Activated T-helper 2 cell treated with anti-CD3 and anti-CD28 coated beads, Interferon-gamma antibody, Interleukin-2, Interleukin-4, amounts not matched to agents 10 μg/mL and 5 μg/mL and 100 μg/mL, durations not matched to agents 14 hours and 24 hours and 36 hours (primary cell): ENCODE data around the gene SAA4. TPM values are rescaled to one million over a fixed set of nuclear protein-coding genes. Genes with fewer than 3 reads are reported as not detected.
"Not testable (repeated sequence)": the region's sequence is repeated elsewhere in the genome, so short reads cannot be mapped to it uniquely, and the experiment has no call there.

ENCODE experiments used
- DNase-seq: peaks from one replicate; pipeline ENCODE4 v3.0.0; 2021; ENCODE audit warnings: low spot score
- H3K27ac Mint-ChIP-seq: one replicate; pipeline ENCODE4 v1.8.0; 2021; ENCODE audit warnings: mixed read lengths
- H3K27me3 Mint-ChIP-seq: one replicate; pipeline ENCODE4 v1.8.0; 2021; ENCODE audit warnings: low read depth, mixed read lengths
- H3K36me3 Mint-ChIP-seq: one replicate; pipeline ENCODE4 v1.8.0; 2021; ENCODE audit warnings: low read depth, mixed read lengths
- H3K4me1 Mint-ChIP-seq: one replicate; pipeline ENCODE4 v1.8.0; 2021; ENCODE audit warnings: low read depth, mixed read lengths
- H3K4me3 Mint-ChIP-seq: one replicate; pipeline ENCODE4 v1.8.0; 2021; ENCODE audit warnings: low read depth, mild to moderate bottlenecking, moderate library complexity, mixed read lengths
- H3K9me3 Mint-ChIP-seq: one replicate; pipeline ENCODE4 v1.8.0; 2021; ENCODE audit warnings: mixed read lengths
- intact Hi-C: fragments of 100-400 bp; cut with micrococcal nuclease; formaldehyde crosslinking; loops from one replicate; pipeline ENCODE4 v1.15.1; 2023
- total RNA-seq: library from RNA; stranded (reverse); gene quantifications from 2 replicates; pipeline ENCODE4 v1.2.3, GENCODE V29; 2022

Gene SAA4
- total RNA-seq, 1 donor from 2014 or later = not detected

- H3K9me3 Mint-ChIP-seq, H3K4me1 Mint-ChIP-seq, DNase-seq, H3K36me3 Mint-ChIP-seq, H3K27ac Mint-ChIP-seq, intact Hi-C loops, H3K4me3 Mint-ChIP-seq: not testable (repeated sequence)
- peaks cover 38% of the 10 kb centered on the region for H3K27me3 Mint-ChIP-seq
Measured at GRCh38 chr11:18197738-18198137, 38.9 kb downstream of the SAA4 start.

DNA sequence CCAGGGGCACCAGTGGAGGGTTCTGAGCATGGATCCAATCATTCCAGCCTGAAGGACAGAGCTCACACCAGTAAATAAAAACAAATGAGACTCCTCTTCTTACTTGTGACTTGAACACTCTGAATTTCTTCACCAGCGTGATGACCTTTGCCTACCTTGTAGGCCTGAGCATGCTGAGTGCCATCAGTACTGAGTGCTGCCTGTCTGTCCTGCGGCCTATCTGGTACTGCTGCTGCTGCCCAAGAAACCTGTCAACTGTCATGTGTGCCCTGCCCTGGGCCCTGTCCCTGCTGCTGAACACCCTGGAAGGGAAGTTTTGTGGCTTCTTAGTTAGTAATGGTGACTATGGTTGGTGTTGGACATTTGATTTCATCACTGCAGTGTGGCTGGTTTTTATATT is 40.1 kb downstream of the SAA4 start:
- Mint-ChIP-seq H3K9me3 (no peaks in the 10 kb centered on the region), H3K4me3 (no peak overlapping the region), H3K27ac (no peak overlapping the region), H3K27me3 (peaks cover 37% of the 10 kb centered on the region), H3K36me3 (no peaks in the 10 kb centered on the region), H3K4me1 (no peaks in the 10 kb centered on the region)
- no peak for DNase-seq
- intact Hi-C loops = no loop called here

DNA sequence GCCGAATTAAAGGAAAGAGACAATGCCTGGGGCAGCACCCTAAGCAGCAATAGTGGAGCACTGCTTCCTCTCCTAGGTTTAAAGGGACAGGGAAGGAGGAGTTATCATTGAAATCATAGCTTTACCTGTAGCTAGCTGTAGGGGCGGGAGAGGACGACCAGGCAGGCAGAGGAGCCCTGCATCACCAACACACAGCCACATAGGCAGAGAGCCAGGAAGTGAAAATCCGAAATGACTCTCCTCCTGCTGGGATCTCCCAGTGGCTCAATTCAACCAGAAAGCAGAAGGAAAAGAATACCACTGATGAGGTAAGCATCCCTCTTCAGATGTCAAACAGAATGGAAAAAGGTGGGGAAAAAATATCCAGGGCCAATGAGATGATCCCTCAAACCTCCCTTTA is 43.6 kb downstream of the SAA4 start:
- Mint-ChIP-seq H3K4me1 (no peaks in the 10 kb centered on the region), H3K9me3 (no peaks in the 10 kb centered on the region), H3K27ac (no peak overlapping the region), H3K27me3 (peaks cover 26% of the 10 kb centered on the region), H3K4me3 (no peak overlapping the region), H3K36me3 (no peaks in the 10 kb centered on the region)
- intact Hi-C loops = no loop called here
- no peak for DNase-seq

DNA sequence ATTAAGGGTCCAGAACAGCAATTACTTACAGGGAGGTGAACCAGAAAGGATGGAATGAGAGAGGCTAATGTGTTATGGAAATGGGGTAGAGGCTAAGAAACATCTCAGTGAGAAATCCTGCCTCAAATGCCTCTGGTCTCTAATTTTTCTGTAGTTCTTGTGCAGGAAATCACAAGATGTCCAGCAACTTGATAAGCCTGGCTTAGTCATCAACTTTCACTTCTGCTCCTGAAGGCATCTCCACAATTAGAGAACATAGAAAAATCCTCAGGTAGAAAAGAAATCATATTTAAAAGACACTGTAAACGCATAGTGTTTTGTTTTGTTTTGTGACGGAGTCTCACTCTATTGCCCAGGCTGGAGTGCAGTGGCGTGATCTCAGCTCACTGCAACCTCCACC is 45.2 kb downstream of the SAA4 start:
- Mint-ChIP-seq H3K4me3 (no peak overlapping the region), H3K9me3 (no peaks in the 10 kb centered on the region), H3K36me3 (no peaks in the 10 kb centered on the region), H3K4me1 (no peaks in the 10 kb centered on the region), H3K27ac (no peak overlapping the region), H3K27me3 (peaks cover 25% of the 10 kb centered on the region)
- intact Hi-C loops = no loop called here
- DNase-seq = no peak

- H3K9me3 Mint-ChIP-seq, intact Hi-C loops, DNase-seq, H3K4me3 Mint-ChIP-seq, H3K27ac Mint-ChIP-seq, H3K4me1 Mint-ChIP-seq, H3K36me3 Mint-ChIP-seq: not testable (repeated sequence)
- H3K27me3 Mint-ChIP-seq = peaks cover 29% of the 10 kb centered on the region
Measured at GRCh38 chr11:18189476-18190245, 46.9 kb downstream of the SAA4 start.

GRCh38 chr11:18188796-18189195 is 47.8 kb downstream of the SAA4 start:
- Mint-ChIP-seq H3K36me3 (no peaks in the 10 kb centered on the region), H3K4me3 (no peak overlapping the region), H3K27ac (no peak overlapping the region), H3K4me1 (no peaks in the 10 kb centered on the region), H3K27me3 (peaks cover 31% of the 10 kb centered on the region), H3K9me3 (no peaks in the 10 kb centered on the region)
- intact Hi-C loops = no loop called here
- DNase-seq = no peak

Other genes starting within 250 kb of the SAA4 start
- 39.5 and 43.9 TPM in 2 replicates for gene SERGEF, start 223.8 kb downstream of the SAA4 start, total RNA-seq
- 0.34 and 0.60 TPM in 2 replicates for gene TPH1, start 190.5 kb downstream of the SAA4 start, total RNA-seq
- gene SAAL1, start 130.7 kb downstream of the SAA4 start, total RNA-seq = 37.8 and 44.1 TPM in 2 replicates
- not detected in 2 replicates for gene MRGPRX3, start 104.2 kb downstream of the SAA4 start, total RNA-seq
- gene MRGPRX4, start 64.0 kb downstream of the SAA4 start, total RNA-seq = not detected in 2 replicates
- gene SAA2, start 11.9 kb upstream of the SAA4 start, total RNA-seq = not detected in 2 replicates
- not detected in 2 replicates for gene SAA1, start 29.5 kb upstream of the SAA4 start, total RNA-seq
- gene HPS5, start 85.3 kb upstream of the SAA4 start, total RNA-seq = 33.3 and 34.2 TPM in 2 replicates
- gene GTF2H1, start 85.8 kb upstream of the SAA4 start, total RNA-seq = 51.4 and 54.3 TPM in 2 replicates
- gene LDHA, start 157.8 kb upstream of the SAA4 start, total RNA-seq = 1,864 and 1,905 TPM in 2 replicates
- gene LDHC, start 175.5 kb upstream of the SAA4 start, total RNA-seq = not detected in 2 replicates
- not detected in 2 replicates for gene LDHAL6A, start 219.1 kb upstream of the SAA4 start, total RNA-seq